ENCODE results near the gene TLCD5. TPM values are rescaled to one million over a fixed set of nuclear protein-coding genes. Genes with fewer than 3 reads are reported as not detected.

TLCD5 gene
- total RNA-seq, 1 experiment from 2014 or later, result 7.1 TPM

- Histone ChIP-seq H4K5ac (ENCODE audit: insufficient read length, low read depth, low read length) (no peak overlapping the region), H2BK120ac (ENCODE audit: low read depth, low read length, poor library complexity, severe bottlenecking) (no peak overlapping the region), H3K79me1 (ENCODE audit: insufficient read depth, low read depth, low read length, poor library complexity, severe bottlenecking) (peaks cover 3% of the 10 kb centered on the region), H2BK12ac (ENCODE audit: insufficient read length, low read depth, low read length) (no peak overlapping the region), H2BK15ac (ENCODE audit: low read depth, low read length) (no peak overlapping the region), H3K79me2 (ENCODE audit: insufficient read depth, low read length) (peaks cover 2% of the 10 kb centered on the region; the same call in 1 of the 2 replicates), H3K9ac (ENCODE audit: extremely low read depth, insufficient read length, low read length) (no peak overlapping the region), H3K14ac (ENCODE audit: insufficient read depth, low read length) (no peak overlapping the region), H4K91ac (ENCODE audit: insufficient read length, low read depth, low read length) (no peak overlapping the region), H2BK20ac (ENCODE audit: low read depth, low read length, poor library complexity, severe bottlenecking) (no peak overlapping the region), H4K20me1 (ENCODE audit: control insufficient read depth, insufficient read depth, insufficient read length) (no peaks in the 10 kb centered on the region), H3K18ac (ENCODE audit: insufficient read length, low read depth, low read length) (no peak overlapping the region), H3K4me2 (ENCODE audit: insufficient read depth, insufficient read length, low read length) (no peak overlapping the region), H3K27me3 (ENCODE audit: insufficient read depth, low read length) (no peaks in the 10 kb centered on the region), H3T11ph (ENCODE audit: low read length) (no peak overlapping the region), H4K8ac (replicated peaks; ENCODE audit: insufficient read length, low read depth, low read length) (no peak overlapping the region), H3K23ac (ENCODE audit: insufficient read length, low read depth, low read length) (no peak overlapping the region), H3K27ac (ENCODE audit: insufficient read length, low read depth, low read length) (no peak overlapping the region), H3K56ac (ENCODE audit: insufficient read length, low read depth, low read length) (no peak overlapping the region), H3K4ac (ENCODE audit: low read depth, low read length) (no peak overlapping the region), H2AFZ (ENCODE audit: low read length) (no peak overlapping the region), H3K4me1 (ENCODE audit: insufficient read depth, low read length) (no peaks in the 10 kb centered on the region), H3K9me3 (ENCODE audit: control insufficient read depth, low read depth, low read length) (no peaks in the 10 kb centered on the region), H2AK5ac (ENCODE audit: insufficient read length, low read length) (no peak overlapping the region), H3K23me2 (ENCODE audit: insufficient read length, low read depth, low read length, poor library complexity, severe bottlenecking) (no peaks in the 10 kb centered on the region), H2BK5ac (ENCODE audit: insufficient read length, low read length) (no peak overlapping the region)
- H3K36me3 Mint-ChIP-seq (ENCODE audit: insufficient read depth in 1 of 3, low read depth in 3 of 3), result peaks cover 2 to 13% (median 6%) of the 10 kb centered on the region in 3 experiments; a peak in 5 of 7 replicates
- H3K27ac Mint-ChIP-seq, result no peak overlapping the region
- H3K9me3 Mint-ChIP-seq, result peaks cover 0 to 7% of the 10 kb centered on the region in 2 experiments; a peak in 4 of 5 replicates
- DNase-seq, result no peak
- H3K27me3 Mint-ChIP-seq (ENCODE audit: low read depth), result no peaks in the 10 kb centered on the region
- H3K4me3 Mint-ChIP-seq, result no peak overlapping the region
- no peak for TF ChIP-seq CTCF (conservative IDR thresholded peaks at IDR 0.05)
- no peaks in the 10 kb centered on the region for H3K4me1 Mint-ChIP-seq
These were observed 38.3 kb downstream of the TLCD5 start for GRCh38 chr11:120363436-120363835.
